MCF 10A (cell line): ENCODE results near the gene STAC. TPM values are rescaled to one million over a fixed set of nuclear protein-coding genes. Genes with fewer than 3 reads are reported as not detected.

Experiments used
- BruUV-seq: library from RNA; stranded (reverse); fragments of 400-500 nt; replicated peaks from 2 replicates; lab custom pipeline; 2021; lab: Mats Ljungman, UMichigan
- CTCF ChIA-PET: fragments of 300-600 bp; sonication (Branson Sonifier 250); formaldehyde crosslinking; extraction: SDS; loops from one replicate; lab custom pipeline; 2021; ENCODE audit warnings: antibody characterized with exemption, inconsistent platforms; lab: Yijun Ruan, JAX
- POLR2A ChIA-PET: fragments of 300-600, 350-650 bp; sonication (Branson Sonifier 250); formaldehyde crosslinking; extraction: SDS; loops from one replicate; lab custom pipeline; 2020; ENCODE audit warnings: antibody characterized with exemption, inconsistent platforms; lab: Yijun Ruan, JAX
- DNase-seq: peaks from one replicate; pipeline ENCODE4 v3.0.0-alpha.2; 2018; ENCODE audit not compliant: unreplicated experiment
- H3K27ac Mint-ChIP-seq: one replicate; pipeline ENCODE4 v1.8.0; 2022; ENCODE audit warnings: mild to moderate bottlenecking, low read depth, mixed read lengths; ENCODE audit not compliant: unreplicated experiment
- H3K27me3 Mint-ChIP-seq: one replicate; pipeline ENCODE4 v1.8.0; 2022; ENCODE audit warnings: mixed read lengths; ENCODE audit not compliant: insufficient read depth, unreplicated experiment
- H3K36me3 Mint-ChIP-seq: one replicate; pipeline ENCODE4 v1.8.0; 2022; ENCODE audit warnings: mild to moderate bottlenecking, moderate library complexity, mixed read lengths; ENCODE audit not compliant: insufficient read depth, unreplicated experiment
- H3K4me1 Mint-ChIP-seq: one replicate; pipeline ENCODE4 v1.8.0; 2022; ENCODE audit warnings: mixed read lengths; ENCODE audit not compliant: insufficient read depth, unreplicated experiment
- H3K4me3 Mint-ChIP-seq: one replicate; pipeline ENCODE4 v1.8.0; 2022; ENCODE audit warnings: mild to moderate bottlenecking, moderate library complexity, mixed read lengths; ENCODE audit not compliant: unreplicated experiment
- H3K9me3 Mint-ChIP-seq: one replicate; pipeline ENCODE4 v1.8.0; 2022; ENCODE audit warnings: mixed read lengths; ENCODE audit not compliant: unreplicated experiment
- intact Hi-C: fragments of 100-400 bp; cut with micrococcal nuclease; formaldehyde crosslinking; loops from 2 replicates; pipeline ENCODE4 v1.14.1; 2022
- total RNA-seq: library from RNA; stranded (reverse); gene quantifications from 2 replicates; pipeline ENCODE4 v1.2.3, GENCODE V29; 2022
- TF ChIP-seq, protein P1 (sequence below): fragments of 200-600 bp; IDR thresholded peaks from one replicate; pipeline ENCODE4 v1.8.0; 2022; ENCODE audit warnings: antibody characterized with exemption, mild to moderate bottlenecking; ENCODE audit not compliant: unreplicated experiment

STAC gene
- total RNA-seq, 1 experiment from 2014 or later, result 1.1 TPM

DNA sequence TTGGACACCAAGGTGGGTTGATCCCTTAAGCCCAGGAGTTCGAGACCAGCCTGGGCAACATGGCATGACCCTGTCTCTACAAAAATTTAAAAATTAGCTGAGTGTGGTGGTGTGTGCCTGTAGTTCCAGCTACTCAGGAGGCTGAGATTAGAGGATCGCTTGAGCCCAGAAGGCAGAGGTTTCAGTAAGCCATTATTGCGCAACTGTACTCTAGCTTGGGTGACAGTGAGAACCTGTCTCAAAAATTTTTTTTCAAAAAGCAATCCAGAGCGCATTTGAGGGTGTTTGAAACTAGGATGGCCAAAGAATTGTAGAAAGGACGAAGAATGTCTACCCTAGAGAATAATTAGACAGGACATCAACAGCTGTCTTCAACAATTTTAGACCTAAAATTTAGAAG is 103.4 kb downstream of the STAC start:
- BruUV-seq, result no TSS peak

DNA sequence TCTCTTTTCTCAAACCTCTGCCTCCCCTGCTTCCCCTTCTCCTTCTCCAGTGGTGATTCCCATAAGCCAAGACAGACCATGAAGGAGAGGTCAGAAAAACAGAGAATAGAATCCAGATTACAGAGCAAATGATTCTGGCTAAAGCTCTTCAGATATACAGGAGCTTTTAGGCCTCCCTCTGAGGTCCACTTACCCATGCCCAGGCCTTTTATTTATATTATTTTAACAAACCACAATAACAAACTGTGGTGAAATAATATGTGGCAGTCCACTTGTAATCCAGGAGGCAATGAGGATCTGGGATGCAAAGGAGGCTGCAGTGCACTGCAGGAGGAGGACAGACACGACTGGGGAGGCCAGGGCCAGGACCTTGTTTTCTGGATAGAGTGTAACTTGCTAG is 104.1 kb downstream of the STAC start:
- intact Hi-C loops, result no loop called here
- ChIA-PET CTCF (interaction anchor here (1.1 kb wide), 1 partner anchor 10 kb away, joined by 5 read pairs; no protein-coding TSS in a partner anchor), POLR2A (no interaction called here)
- no peaks in the 10 kb centered on the region for H3K36me3 Mint-ChIP-seq
- BruUV-seq, result no TSS peak
- peak; percentile 21 for DNase-seq
- H3K4me3 Mint-ChIP-seq, result no peak overlapping the region
- H3K9me3 Mint-ChIP-seq, result peaks cover 2% of the 10 kb centered on the region
- H3K4me1 Mint-ChIP-seq, result no peaks in the 10 kb centered on the region
- TF ChIP-seq, protein P1, sequence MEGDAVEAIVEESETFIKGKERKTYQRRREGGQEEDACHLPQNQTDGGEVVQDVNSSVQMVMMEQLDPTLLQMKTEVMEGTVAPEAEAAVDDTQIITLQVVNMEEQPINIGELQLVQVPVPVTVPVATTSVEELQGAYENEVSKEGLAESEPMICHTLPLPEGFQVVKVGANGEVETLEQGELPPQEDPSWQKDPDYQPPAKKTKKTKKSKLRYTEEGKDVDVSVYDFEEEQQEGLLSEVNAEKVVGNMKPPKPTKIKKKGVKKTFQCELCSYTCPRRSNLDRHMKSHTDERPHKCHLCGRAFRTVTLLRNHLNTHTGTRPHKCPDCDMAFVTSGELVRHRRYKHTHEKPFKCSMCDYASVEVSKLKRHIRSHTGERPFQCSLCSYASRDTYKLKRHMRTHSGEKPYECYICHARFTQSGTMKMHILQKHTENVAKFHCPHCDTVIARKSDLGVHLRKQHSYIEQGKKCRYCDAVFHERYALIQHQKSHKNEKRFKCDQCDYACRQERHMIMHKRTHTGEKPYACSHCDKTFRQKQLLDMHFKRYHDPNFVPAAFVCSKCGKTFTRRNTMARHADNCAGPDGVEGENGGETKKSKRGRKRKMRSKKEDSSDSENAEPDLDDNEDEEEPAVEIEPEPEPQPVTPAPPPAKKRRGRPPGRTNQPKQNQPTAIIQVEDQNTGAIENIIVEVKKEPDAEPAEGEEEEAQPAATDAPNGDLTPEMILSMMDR, result no peak
- no peaks in the 10 kb centered on the region for H3K27me3 Mint-ChIP-seq
- no peak overlapping the region for H3K27ac Mint-ChIP-seq

More for the DNA sequence above, 103.4 kb downstream of the STAC start:
- TF ChIP-seq, protein P1, result no peak
- CTCF ChIA-PET, result no interaction called here
- no peaks in the 10 kb centered on the region for H3K4me1 Mint-ChIP-seq
- no peaks in the 10 kb centered on the region for H3K36me3 Mint-ChIP-seq
- peaks cover 9% of the 10 kb centered on the region for H3K9me3 Mint-ChIP-seq
- H3K27me3 Mint-ChIP-seq, result no peaks in the 10 kb centered on the region
- no peak overlapping the region for H3K27ac Mint-ChIP-seq
- no peak overlapping the region for H3K4me3 Mint-ChIP-seq
- intact Hi-C loops, result no loop called here
- no peak for DNase-seq
- POLR2A ChIA-PET, result no interaction called here

DNA sequence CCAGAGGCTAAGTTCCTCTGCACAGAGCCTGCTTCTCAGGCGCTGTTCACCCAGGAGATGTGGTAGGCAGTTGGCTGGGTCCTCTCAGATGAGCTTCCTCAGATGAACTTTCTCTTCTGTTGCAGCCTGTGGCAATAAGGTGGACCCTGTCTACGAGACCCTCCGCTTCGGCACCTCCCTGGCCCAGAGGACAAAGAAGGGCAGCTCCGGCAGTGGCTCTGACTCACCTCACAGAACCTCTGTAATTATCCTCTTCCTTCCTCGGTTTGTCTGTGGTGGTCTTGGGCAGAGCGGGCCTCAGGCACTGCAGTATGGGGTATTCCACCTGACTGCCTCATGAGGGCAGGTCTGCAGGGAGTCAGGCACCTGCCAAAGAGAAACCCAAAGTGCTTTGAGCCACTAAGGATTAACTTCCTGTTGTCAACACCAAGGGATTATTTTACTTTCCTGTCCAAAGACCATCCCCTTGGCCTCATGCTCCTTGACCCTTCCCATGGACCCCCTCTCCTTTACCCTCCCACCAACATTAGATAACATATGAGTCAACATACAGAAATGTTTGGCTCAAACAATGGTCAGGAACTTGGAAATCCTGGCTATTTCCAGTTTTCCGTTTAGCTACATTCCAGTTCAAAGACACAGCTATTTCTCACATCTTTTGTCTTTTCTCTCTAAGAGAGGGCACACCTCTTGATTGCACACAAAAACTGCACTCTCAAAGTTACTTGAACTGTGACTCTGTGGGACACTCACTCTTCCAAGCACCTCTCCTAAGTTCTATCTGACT is 105.9 kb downstream of the STAC start:
- CTCF ChIA-PET, result interaction anchor here (1.1 kb wide), 1 partner anchor 55 kb away, joined by 3 read pairs; no protein-coding TSS in a partner anchor
- H3K9me3 Mint-ChIP-seq, result no peaks in the 10 kb centered on the region

DNA sequence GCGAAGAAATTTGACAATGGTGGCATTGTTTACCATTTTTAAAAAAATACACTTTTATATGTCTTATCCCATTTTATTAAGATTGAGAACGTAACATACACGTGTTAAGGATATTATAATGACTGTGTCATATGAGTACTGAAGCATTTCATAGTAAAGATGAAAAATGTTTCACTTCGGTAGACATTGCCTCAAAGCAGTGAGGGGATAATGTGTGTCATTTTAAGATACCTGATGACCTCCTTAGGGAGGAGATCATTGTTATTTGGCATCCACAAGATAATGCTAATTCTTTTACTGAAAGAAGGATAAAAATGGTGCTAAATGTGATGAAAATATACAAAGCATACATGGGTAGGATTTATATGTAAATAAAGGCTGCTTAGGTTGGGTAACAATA is 107.3 kb downstream of the STAC start:
- DNase-seq, result no peak
- no peak overlapping the region for H3K27ac Mint-ChIP-seq
- ChIA-PET POLR2A (no interaction called here), CTCF (no interaction called here)
- no peaks in the 10 kb centered on the region for H3K27me3 Mint-ChIP-seq
- H3K4me3 Mint-ChIP-seq, result no peak overlapping the region
- no peaks in the 10 kb centered on the region for H3K36me3 Mint-ChIP-seq
- TF ChIP-seq, protein P1, result no peak
- BruUV-seq, result no TSS peak
- intact Hi-C loops, result no loop called here
- no peaks in the 10 kb centered on the region for H3K9me3 Mint-ChIP-seq
- H3K4me1 Mint-ChIP-seq, result no peaks in the 10 kb centered on the region

More for the DNA sequence above, 105.9 kb downstream of the STAC start:
- H3K27ac Mint-ChIP-seq, result no peak overlapping the region
- no peaks in the 10 kb centered on the region for H3K27me3 Mint-ChIP-seq
- POLR2A ChIA-PET, result interaction anchor here (0.6 kb wide), 1 partner anchor 396 kb away, joined by 3 read pairs; no protein-coding TSS in a partner anchor
- BruUV-seq, result no TSS peak
- no peaks in the 10 kb centered on the region for H3K36me3 Mint-ChIP-seq
- H3K4me1 Mint-ChIP-seq, result no peaks in the 10 kb centered on the region
- intact Hi-C loops, result no loop called here
- H3K4me3 Mint-ChIP-seq, result no peak overlapping the region
- TF ChIP-seq, protein P1, result no peak
- no peak for DNase-seq
